ENCODE data around the gene B3GALT4. TPM values are rescaled to one million over a fixed set of nuclear protein-coding genes. Genes with fewer than 3 reads are reported as not detected.

B3GALT4 gene
- total and polyA plus RNA-seq, 2 of the 13 experiments (the other 11 are each of a cell fraction or from before 2014, with no cell fraction given): 0.04 to 0.27 TPM

- Histone ChIP-seq H3K27ac (ENCODE audit: extremely low read length, insufficient read depth, low read length) (no peak overlapping the region), H4K20me1 (ENCODE audit: insufficient read depth, low read length) (no peaks in the 10 kb centered on the region), H3K9ac (ENCODE audit: insufficient read depth, low read depth, low read length) (no peak overlapping the region), H3K4me3 (replicated peaks in 1 of 3; ENCODE audit: insufficient read depth in 1 of 3, low read depth in 2 of 3, low read length in 3 of 3) (no peak overlapping the region), H3K4me2 (ENCODE audit: low read depth, low read length) (no peak overlapping the region), H3K27me3 (ENCODE audit: control insufficient read depth in 1 of 2, insufficient read depth in 2 of 2, low read length in 2 of 2) (no peaks in the 10 kb centered on the region), H3K9me3 (ENCODE audit: low read length) (no peaks in the 10 kb centered on the region), H3K36me3 (replicated peaks in 1 of 2; ENCODE audit: control insufficient read depth in 1 of 2, insufficient read depth in 2 of 2, low read length in 2 of 2) (peaks cover 9 to 22% of the 10 kb centered on the region in 2 experiments; a peak in 3 of 5 replicates), H3K4me1 (ENCODE audit: insufficient read depth, low read length) (peaks cover under 1% of the 10 kb centered on the region; the same call in 1 of the 2 replicates), H2AFZ (ENCODE audit: low read length) (no peak overlapping the region), H3K79me2 (ENCODE audit: insufficient read depth, low read length) (peaks cover 4% of the 10 kb centered on the region)
- TF ChIP-seq ZNF12 (CRISPR knock-in tag; IDR thresholded peaks at IDR 0.05) (no peak), POLR2A (IDR thresholded peaks at IDR 0.05; ENCODE audit: insufficient read depth in 1 of 2, low read depth in 2 of 2, low read length in 2 of 2) (no peak), ZNF530 (CRISPR knock-in tag; IDR thresholded peaks at IDR 0.05; ENCODE audit: low read depth) (no peak), ZSCAN22 (CRISPR knock-in tag; IDR thresholded peaks at IDR 0.05) (no peak), SOX6 (IDR thresholded peaks at IDR 0.05) (no peak), SOX6 (CRISPR knock-in tag; IDR thresholded peaks at IDR 0.05) (no peak), ATM (IDR thresholded peaks at IDR 0.05; ENCODE audit: borderline replicate concordance) (no peak), ZZZ3 (CRISPR knock-in tag; IDR thresholded peaks at IDR 0.05; ENCODE audit: borderline replicate concordance) (no peak), SALL2 (CRISPR knock-in tag; IDR thresholded peaks at IDR 0.05) (no peak), SRSF4 (IDR thresholded peaks at IDR 0.05; ENCODE audit: low read depth, low read length, poor library complexity, severe bottlenecking) (no peak), ZNF564 (CRISPR knock-in tag; IDR thresholded peaks at IDR 0.05) (no peak), BCL6 (CRISPR knock-in tag; IDR thresholded peaks at IDR 0.05) (no peak), TP53 (CRISPR knock-in tag; conservative IDR thresholded peaks at IDR 0.05) (no peak), ELF4 (CRISPR knock-in tag; IDR thresholded peaks at IDR 0.05; ENCODE audit: borderline replicate concordance) (no peak), POGK (CRISPR knock-in tag; conservative IDR thresholded peaks at IDR 0.05) (no peak), SIX4 (CRISPR knock-in tag; IDR thresholded peaks at IDR 0.05) (no peak), ZNF619 (CRISPR knock-in tag; IDR thresholded peaks at IDR 0.05) (no peak), ZNF75D (CRISPR knock-in tag; IDR thresholded peaks at IDR 0.05; ENCODE audit: borderline replicate concordance) (no peak)
- ChIA-PET POLR2A (no interaction called here), CTCF (ENCODE audit: low intra/inter-chr PET ratio, low total read pairs) (no interaction called here)
- no peak for DNase-seq (ENCODE audit: low spot score)
- no peak for ATAC-seq
- 91% methylated on average over 4 of the region's 4 CpGs for WGBS (ENCODE audit: low lambda C conversion rate)
- in situ Hi-C loops (cut with HindIII; ENCODE audit: extremely low pct_ligation_motif_present, low pct_unique_long_range_greater_than_20kb): no loop called here
- intact Hi-C loops (cut with micrococcal nuclease; ENCODE audit: unreplicated experiment): no loop called here
- FAIRE-seq: no peak
- BruUV-seq (replicated peaks): no TSS peak
Observed at GRCh38 chr6:33306356-33306755, 29.4 kb downstream of the B3GALT4 start.
